ENCODE data around the gene SLC41A3. TPM values are rescaled to one million over a fixed set of nuclear protein-coding genes. Genes with fewer than 3 reads are reported as not detected.

SLC41A3 gene
- total RNA-seq, 1 experiment from 2014 or later, result 41.3 TPM

GRCh38 chr3:126129398-126129891 is 45.5 kb upstream of the SLC41A3 start:
- intact Hi-C loops (cut with micrococcal nuclease; ENCODE audit: unreplicated experiment), result no loop called here
- no peaks in the 10 kb centered on the region for H3K27me3 ChIP-seq (replicated peaks; ENCODE audit: control insufficient read depth, insufficient read depth, low read length)

DNA sequence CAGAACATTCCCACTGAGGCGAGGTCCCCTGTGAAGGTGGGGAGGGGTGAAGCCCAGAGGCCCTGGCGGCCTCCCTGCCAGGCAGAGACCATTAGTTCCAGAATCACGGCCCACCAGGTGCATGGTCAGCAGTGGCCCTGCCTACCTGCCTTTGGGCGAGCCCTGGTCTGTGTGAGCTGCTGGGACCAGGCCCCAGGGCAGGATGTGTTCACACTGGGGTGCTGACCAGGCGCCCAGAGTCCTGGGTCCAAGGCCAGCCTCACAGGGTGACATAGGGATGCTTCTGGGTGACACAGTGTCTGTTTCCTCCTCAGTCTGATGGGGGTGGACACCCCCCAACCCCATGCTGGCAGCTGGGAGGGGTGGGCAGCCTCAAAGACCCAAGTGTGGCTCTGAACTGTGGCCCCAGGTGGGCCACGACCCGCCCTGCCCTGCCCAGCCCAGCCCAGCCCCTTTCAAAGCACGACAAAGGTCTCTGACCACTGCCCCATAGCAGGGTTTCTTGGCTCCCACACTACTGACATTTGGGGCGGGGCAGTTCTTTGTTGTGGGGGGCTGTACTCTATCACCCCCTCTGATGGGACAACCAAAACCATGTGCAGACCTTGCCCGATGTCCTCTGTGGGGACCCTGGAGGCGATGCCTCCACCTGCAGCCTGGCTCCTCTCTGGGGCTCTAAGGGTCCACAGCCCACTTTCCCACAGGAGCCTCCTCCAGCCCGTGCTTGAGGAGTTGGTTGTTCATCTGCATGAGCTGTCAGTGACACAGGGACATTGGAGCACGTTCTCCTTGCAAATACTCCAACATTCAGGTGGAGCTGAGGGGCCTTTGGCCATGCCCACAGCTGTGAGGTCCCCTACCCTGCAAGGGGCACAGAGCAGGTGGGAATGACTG is 44.8 kb upstream of the SLC41A3 start:
- no peaks in the 10 kb centered on the region for H3K9me3 ChIP-seq
- DNase-seq, result peak in 1 of 2 experiments; percentile 23
- H3K27me3 Mint-ChIP-seq (ENCODE audit: insufficient read depth, unreplicated experiment), result peaks cover 3% of the 10 kb centered on the region
- no peak for TF ChIP-seq CTCF (IDR thresholded peaks at IDR 0.05; ENCODE audit: insufficient read depth in 1 of 2, low read depth in 1 of 2, low read length in 1 of 2, severe bottlenecking in 1 of 2, unreplicated experiment in 1 of 2)
- ChIA-PET POLR2A (no interaction called here), CTCF (no interaction called here)
- H3K4me1 Mint-ChIP-seq (ENCODE audit: low read depth, unreplicated experiment), result no peaks in the 10 kb centered on the region
- intact Hi-C loops (cut with micrococcal nuclease; ENCODE audit: unreplicated experiment), result no loop called here
- H3K4me3 Mint-ChIP-seq (ENCODE audit: unreplicated experiment), result no peak overlapping the region
- H3K27ac Mint-ChIP-seq (ENCODE audit: unreplicated experiment), result no peak overlapping the region
- no peaks in the 10 kb centered on the region for H3K36me3 Mint-ChIP-seq (ENCODE audit: insufficient read depth, unreplicated experiment)
- no TSS peak for BruUV-seq (replicated peaks)
- H3K27me3 ChIP-seq (replicated peaks; ENCODE audit: control insufficient read depth, insufficient read depth, low read length), result no peaks in the 10 kb centered on the region
- H3K4me3 ChIP-seq (ENCODE audit: low read depth, low read length), result no peak overlapping the region
- H3K9me3 Mint-ChIP-seq (ENCODE audit: unreplicated experiment), result no peaks in the 10 kb centered on the region
- H3K4me1 ChIP-seq, result no peaks in the 10 kb centered on the region
- no peaks in the 10 kb centered on the region for H3K36me3 ChIP-seq (ENCODE audit: control insufficient read depth, insufficient read depth, low read length)

More at GRCh38 chr3:126129398-126129891, 45.5 kb upstream of the SLC41A3 start:
- Histone ChIP-seq H3K4me3 (ENCODE audit: low read depth, low read length) (no peak overlapping the region), H3K9me3 (no peaks in the 10 kb centered on the region), H3K4me1 (no peaks in the 10 kb centered on the region), H3K36me3 (ENCODE audit: control insufficient read depth, insufficient read depth, low read length) (no peaks in the 10 kb centered on the region)
- H3K27ac Mint-ChIP-seq (ENCODE audit: unreplicated experiment), result no peak overlapping the region
- DNase-seq, result peak in 1 of 2 experiments; percentile 21
- no peak overlapping the region for H3K4me3 Mint-ChIP-seq (ENCODE audit: unreplicated experiment)
- TF ChIP-seq CTCF (IDR thresholded peaks at IDR 0.05; ENCODE audit: insufficient read depth in 1 of 2, low read depth in 1 of 2, low read length in 1 of 2, severe bottlenecking in 1 of 2, unreplicated experiment in 1 of 2), result no peak
- BruUV-seq (replicated peaks), result no TSS peak
- no peaks in the 10 kb centered on the region for H3K9me3 Mint-ChIP-seq (ENCODE audit: unreplicated experiment)
- no peaks in the 10 kb centered on the region for H3K4me1 Mint-ChIP-seq (ENCODE audit: low read depth, unreplicated experiment)
- H3K36me3 Mint-ChIP-seq (ENCODE audit: insufficient read depth, unreplicated experiment), result no peaks in the 10 kb centered on the region
- H3K27me3 Mint-ChIP-seq (ENCODE audit: insufficient read depth, unreplicated experiment), result peaks cover 3% of the 10 kb centered on the region
- ChIA-PET CTCF (no interaction called here), POLR2A (no interaction called here)

DNA sequence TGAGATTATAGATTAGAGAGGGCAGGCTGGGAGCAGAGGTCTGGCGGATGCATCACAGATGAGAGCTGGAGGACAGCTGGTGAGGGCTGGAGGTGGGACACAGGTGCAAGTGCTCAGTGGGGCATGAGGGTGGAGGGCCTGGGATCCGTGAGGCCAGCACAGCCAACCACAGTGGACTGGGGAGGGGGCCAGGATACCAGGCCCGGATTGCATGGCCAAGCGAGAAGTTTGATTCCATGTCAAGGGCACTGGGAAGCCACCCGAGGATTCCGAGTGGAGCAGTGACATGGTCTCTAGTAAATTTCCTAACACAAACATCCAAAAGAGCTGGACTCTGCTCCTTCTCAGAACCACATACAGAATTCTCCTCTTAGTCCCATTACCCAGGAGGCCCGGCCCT is 44.0 kb upstream of the SLC41A3 start:
- CTCF ChIA-PET, result no interaction called here
- Mint-ChIP-seq H3K27me3 (ENCODE audit: insufficient read depth, unreplicated experiment) (no peaks in the 10 kb centered on the region), H3K27ac (ENCODE audit: unreplicated experiment) (no peak overlapping the region), H3K4me3 (ENCODE audit: unreplicated experiment) (no peak overlapping the region), H3K36me3 (ENCODE audit: insufficient read depth, unreplicated experiment) (no peaks in the 10 kb centered on the region), H3K4me1 (ENCODE audit: low read depth, unreplicated experiment) (no peaks in the 10 kb centered on the region), H3K9me3 (ENCODE audit: unreplicated experiment) (no peaks in the 10 kb centered on the region)
- no peaks in the 10 kb centered on the region for H3K4me1 ChIP-seq
- no peak overlapping the region for H3K4me3 ChIP-seq (ENCODE audit: low read depth, low read length)
- H3K27me3 ChIP-seq (replicated peaks; ENCODE audit: control insufficient read depth, insufficient read depth, low read length), result no peaks in the 10 kb centered on the region
- TF ChIP-seq CTCF (IDR thresholded peaks at IDR 0.05; ENCODE audit: insufficient read depth in 1 of 2, low read depth in 1 of 2, low read length in 1 of 2, severe bottlenecking in 1 of 2, unreplicated experiment in 1 of 2), result no peak
- no TSS peak for BruUV-seq (replicated peaks)
- H3K9me3 ChIP-seq, result no peaks in the 10 kb centered on the region
- H3K36me3 ChIP-seq (ENCODE audit: control insufficient read depth, insufficient read depth, low read length), result no peaks in the 10 kb centered on the region
- DNase-seq, result peak in 1 of 2 experiments; percentile 12
- POLR2A ChIA-PET, result no interaction called here
- intact Hi-C loops (cut with micrococcal nuclease; ENCODE audit: unreplicated experiment), result no loop called here
